ENCODE measurements around the gene RPH3AL. TPM values are rescaled to one million over a fixed set of nuclear protein-coding genes. Genes with fewer than 3 reads are reported as not detected.

Gene RPH3AL
- total RNA-seq, 1 donor from 2014 or later: 3.5 TPM

DNA sequence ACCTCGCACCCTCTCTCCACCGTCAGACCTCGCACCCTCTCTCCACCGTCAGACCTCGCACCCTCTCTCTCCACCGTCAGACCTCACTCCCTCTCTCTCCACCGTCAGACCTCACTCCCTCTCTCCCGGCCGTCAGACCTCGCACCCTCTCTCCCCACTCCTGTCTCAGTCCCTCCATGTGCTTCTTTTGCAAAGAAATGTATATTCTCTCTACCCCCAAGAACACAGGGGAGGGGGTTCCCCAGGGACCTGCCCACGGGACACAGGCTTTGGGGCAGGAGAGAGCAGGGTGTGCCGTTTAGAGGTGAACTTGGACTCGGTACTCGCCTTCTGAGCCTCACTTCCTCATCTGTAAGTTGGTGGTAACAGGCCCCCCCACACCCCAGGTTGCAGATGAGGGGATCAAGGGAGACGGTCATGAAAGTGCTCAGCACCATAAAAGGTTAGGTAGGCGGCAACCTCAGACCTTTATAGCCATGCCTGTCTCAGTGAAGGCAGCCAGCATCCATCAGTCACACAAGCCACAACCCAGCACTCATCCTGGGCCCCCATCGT, 63.7 kb downstream of the RPH3AL start:
- no peaks in the 10 kb centered on the region for H3K4me1 Mint-ChIP-seq (ENCODE audit: low read depth)
- H3K9me3 Mint-ChIP-seq: no peaks in the 10 kb centered on the region
- no peaks in the 10 kb centered on the region for H3K36me3 Mint-ChIP-seq (ENCODE audit: low read depth)
- no peak overlapping the region for H3K27ac Mint-ChIP-seq
- H3K27me3 Mint-ChIP-seq (ENCODE audit: low read depth): no peaks in the 10 kb centered on the region
- intact Hi-C loops (cut with micrococcal nuclease): no loop called here
- DNase-seq (ENCODE audit: low spot score): no peak
- no peak overlapping the region for H3K4me3 Mint-ChIP-seq (ENCODE audit: low read depth)

DNA sequence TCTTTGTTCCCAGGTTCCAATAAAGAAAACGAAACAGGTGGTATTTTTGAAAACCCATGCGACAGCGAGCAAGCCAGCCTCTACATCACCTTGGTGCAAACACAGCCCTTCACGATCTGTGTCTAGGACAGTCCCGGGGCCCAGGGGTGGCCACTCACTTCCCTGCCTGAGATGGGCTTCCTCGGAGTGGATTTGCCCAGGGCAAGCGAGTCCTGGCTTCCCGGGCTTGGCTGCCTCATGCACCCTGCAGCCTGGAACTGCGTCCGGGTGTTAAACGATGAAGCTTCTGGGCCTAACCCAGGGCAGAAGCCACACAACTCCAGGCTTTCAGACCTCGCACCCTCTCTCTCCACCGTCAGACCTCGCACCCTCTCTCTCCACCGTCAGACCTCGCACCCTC, 66.0 kb downstream of the RPH3AL start:
- Mint-ChIP-seq H3K27me3 (ENCODE audit: low read depth) (no peaks in the 10 kb centered on the region), H3K4me3 (ENCODE audit: low read depth) (no peak overlapping the region), H3K4me1 (ENCODE audit: low read depth) (no peaks in the 10 kb centered on the region), H3K36me3 (ENCODE audit: low read depth) (no peaks in the 10 kb centered on the region), H3K9me3 (no peaks in the 10 kb centered on the region), H3K27ac (no peak overlapping the region)
- intact Hi-C loops (cut with micrococcal nuclease): no loop called here
- DNase-seq (ENCODE audit: low spot score): no peak

GRCh38 chr17:285751-286422, 66.7 kb downstream of the RPH3AL start:
- Mint-ChIP-seq H3K27ac (no peak overlapping the region), H3K36me3 (ENCODE audit: low read depth) (no peaks in the 10 kb centered on the region), H3K4me1 (ENCODE audit: low read depth) (no peaks in the 10 kb centered on the region), H3K27me3 (ENCODE audit: low read depth) (no peaks in the 10 kb centered on the region), H3K9me3 (no peaks in the 10 kb centered on the region), H3K4me3 (ENCODE audit: low read depth) (no peak overlapping the region)
- DNase-seq (ENCODE audit: low spot score): no peak
- intact Hi-C loops (cut with micrococcal nuclease): no loop called here

DNA sequence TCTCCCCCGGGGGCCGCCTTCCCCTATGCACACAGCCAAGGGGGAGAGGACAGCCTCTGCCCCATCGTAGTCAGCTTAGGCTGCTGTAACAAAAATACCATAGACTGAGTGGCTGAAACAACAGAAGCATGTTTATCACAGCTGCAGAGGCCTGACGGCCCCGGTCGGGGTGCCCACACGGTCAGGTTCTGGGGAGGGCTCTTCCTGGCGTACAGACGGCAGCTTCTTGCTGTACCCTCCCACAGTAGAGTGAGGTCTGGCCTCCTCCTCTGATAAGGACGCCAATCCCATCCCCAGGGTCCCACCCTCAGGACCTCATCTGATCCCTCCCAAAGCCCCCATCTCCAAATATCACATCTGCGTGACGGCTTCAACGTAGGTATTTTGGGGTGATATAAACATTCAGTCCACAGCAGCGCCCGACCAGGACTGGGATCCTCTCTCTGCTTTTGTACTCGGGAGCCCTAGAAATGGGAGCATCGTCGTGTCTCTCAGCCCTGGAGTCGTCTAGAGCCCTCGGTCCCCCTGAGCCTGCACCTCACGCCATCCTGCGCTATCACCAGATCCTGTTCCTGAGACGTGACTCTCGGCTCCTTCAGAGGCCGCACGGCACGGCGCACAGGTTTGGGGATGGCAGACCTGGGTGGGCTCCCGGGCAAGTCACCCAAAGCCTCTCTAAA, 67.8 kb downstream of the RPH3AL start:
- intact Hi-C loops (cut with micrococcal nuclease): no loop called here
- Mint-ChIP-seq H3K27me3 (ENCODE audit: low read depth) (no peaks in the 10 kb centered on the region), H3K36me3 (ENCODE audit: low read depth) (no peaks in the 10 kb centered on the region), H3K4me3 (ENCODE audit: low read depth) (no peak overlapping the region), H3K9me3 (no peaks in the 10 kb centered on the region), H3K4me1 (ENCODE audit: low read depth) (no peaks in the 10 kb centered on the region), H3K27ac (no peak overlapping the region)
- no peak for DNase-seq (ENCODE audit: low spot score)

GRCh38 chr17:283911-284675, 68.5 kb downstream of the RPH3AL start:
- no peaks in the 10 kb centered on the region for H3K36me3 Mint-ChIP-seq (ENCODE audit: low read depth)
- no peaks in the 10 kb centered on the region for H3K9me3 Mint-ChIP-seq
- no peak overlapping the region for H3K27ac Mint-ChIP-seq
- H3K4me1 Mint-ChIP-seq (ENCODE audit: low read depth): no peaks in the 10 kb centered on the region
- no peak for DNase-seq (ENCODE audit: low spot score)
- H3K27me3 Mint-ChIP-seq (ENCODE audit: low read depth): no peaks in the 10 kb centered on the region
- H3K4me3 Mint-ChIP-seq (ENCODE audit: low read depth): no peak overlapping the region
- intact Hi-C loops (cut with micrococcal nuclease): no loop called here

DNA sequence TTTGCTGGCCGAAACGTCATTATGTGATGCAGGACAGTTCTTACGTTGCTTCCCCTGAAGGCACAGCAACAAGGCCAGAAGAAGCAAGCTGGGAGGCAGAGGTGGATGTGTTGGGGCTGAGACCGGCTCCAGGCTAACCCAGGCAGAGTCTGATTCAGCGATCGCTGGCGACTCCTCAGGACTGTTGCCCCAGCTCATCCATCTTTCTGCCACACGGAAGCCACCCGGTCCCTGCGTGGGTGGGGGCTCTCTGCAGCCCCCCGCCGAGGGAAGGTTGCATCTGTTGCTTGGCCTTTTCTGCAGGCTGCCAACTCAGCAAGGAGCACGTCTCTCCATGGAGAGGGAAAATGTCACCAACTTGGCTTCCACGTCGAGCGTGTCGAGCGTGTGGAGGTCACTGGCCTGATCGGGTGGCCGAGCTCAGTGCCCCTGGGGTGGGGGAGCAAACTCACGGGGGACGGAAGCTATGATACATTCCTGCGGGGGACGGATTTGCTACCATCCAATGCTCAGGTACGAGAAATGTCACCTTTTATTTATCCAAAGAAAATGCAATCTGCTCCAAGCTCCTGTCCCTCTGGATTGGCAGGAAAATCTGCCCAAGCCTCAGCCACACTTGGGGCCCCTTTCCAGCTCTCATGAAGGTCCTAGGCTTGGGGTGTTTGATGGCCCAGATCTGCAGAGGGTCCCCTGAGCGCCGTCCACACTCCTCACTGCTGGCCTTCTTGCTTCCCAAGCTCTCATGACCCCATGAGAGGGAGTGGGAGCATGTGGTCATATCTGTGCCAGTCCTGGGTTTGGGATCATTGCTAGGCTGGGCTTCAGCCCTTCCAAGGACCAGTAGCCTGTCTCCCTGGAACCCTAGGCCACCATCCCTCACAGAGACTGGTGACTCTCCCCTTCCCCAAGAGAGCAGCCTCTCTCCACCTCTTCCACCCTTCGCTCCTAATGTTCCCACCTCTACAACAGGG, 69.4 kb downstream of the RPH3AL start:
- H3K27ac Mint-ChIP-seq: no peak overlapping the region
- intact Hi-C loops (cut with micrococcal nuclease): no loop called here
- DNase-seq (ENCODE audit: low spot score): no peak
- H3K9me3 Mint-ChIP-seq: no peaks in the 10 kb centered on the region
- H3K4me3 Mint-ChIP-seq (ENCODE audit: low read depth): no peak overlapping the region
- no peaks in the 10 kb centered on the region for H3K27me3 Mint-ChIP-seq (ENCODE audit: low read depth)
- H3K36me3 Mint-ChIP-seq (ENCODE audit: low read depth): no peaks in the 10 kb centered on the region
- H3K4me1 Mint-ChIP-seq (ENCODE audit: low read depth): no peaks in the 10 kb centered on the region

DNA sequence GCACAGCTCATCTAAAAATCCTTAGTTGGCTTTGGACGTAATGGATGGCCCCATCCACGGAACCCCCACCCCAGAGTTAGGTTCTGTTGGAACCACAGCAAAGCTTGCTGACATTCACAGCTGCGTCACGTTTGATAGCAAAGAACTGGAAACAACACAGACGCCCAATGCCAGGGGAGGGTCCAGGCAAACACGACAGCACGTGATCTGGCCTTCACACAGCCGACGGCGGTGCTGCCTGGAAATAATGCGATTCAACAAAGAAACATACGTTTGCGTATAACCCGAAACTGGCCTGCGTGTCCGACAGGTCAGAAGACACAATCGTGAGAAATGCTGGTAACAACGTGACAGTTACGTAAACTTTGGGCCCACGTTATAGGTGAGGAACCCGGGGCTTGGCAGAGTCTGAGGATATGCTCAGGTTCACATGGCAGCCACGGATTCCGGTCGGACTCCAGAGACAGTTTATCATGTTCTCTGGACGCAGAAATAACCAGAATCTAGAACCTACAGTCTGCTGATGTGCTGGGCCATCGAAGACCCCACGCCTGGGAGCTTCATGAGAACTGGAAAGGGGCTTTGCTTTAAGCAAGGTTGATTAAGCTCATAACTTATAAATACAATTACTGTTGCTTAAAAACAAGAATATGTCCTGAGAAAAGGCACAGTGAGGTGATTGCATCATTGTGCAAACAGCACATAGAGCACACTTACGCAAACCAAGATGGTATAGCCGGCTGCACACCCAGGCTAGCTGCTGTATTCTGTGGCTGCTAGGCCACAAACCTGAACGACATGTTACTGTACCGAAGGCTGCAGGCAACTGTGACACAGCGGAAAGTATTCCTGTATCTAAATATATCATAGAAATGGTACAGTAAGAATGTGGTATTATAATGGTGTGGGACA, 70.4 kb downstream of the RPH3AL start:
- Mint-ChIP-seq H3K4me1 (ENCODE audit: low read depth) (no peaks in the 10 kb centered on the region), H3K27me3 (ENCODE audit: low read depth) (no peaks in the 10 kb centered on the region), H3K9me3 (no peaks in the 10 kb centered on the region), H3K36me3 (ENCODE audit: low read depth) (no peaks in the 10 kb centered on the region), H3K4me3 (ENCODE audit: low read depth) (no peak overlapping the region), H3K27ac (no peak overlapping the region)
- intact Hi-C loops (cut with micrococcal nuclease): no loop called here
- DNase-seq (ENCODE audit: low spot score): no peak

- intact Hi-C loops (cut with micrococcal nuclease): no loop called here
- Mint-ChIP-seq H3K27ac (no peak overlapping the region), H3K36me3 (ENCODE audit: low read depth) (no peaks in the 10 kb centered on the region)
Observed at GRCh38 chr17:281365-281999, 71.1 kb downstream of the RPH3AL start.

GRCh38 chr17:280901-281300, 71.7 kb downstream of the RPH3AL start:
- Mint-ChIP-seq H3K4me1 (ENCODE audit: low read depth) (no peaks in the 10 kb centered on the region), H3K27me3 (ENCODE audit: low read depth) (peaks cover 1% of the 10 kb centered on the region), H3K27ac (no peak overlapping the region), H3K36me3 (ENCODE audit: low read depth) (no peaks in the 10 kb centered on the region), H3K9me3 (no peaks in the 10 kb centered on the region), H3K4me3 (ENCODE audit: low read depth) (no peak overlapping the region)
- DNase-seq (ENCODE audit: low spot score): no peak
- intact Hi-C loops (cut with micrococcal nuclease): no loop called here

More at GRCh38 chr17:281365-281999, 71.1 kb downstream of the RPH3AL start:
- H3K4me1 Mint-ChIP-seq (ENCODE audit: low read depth): no peaks in the 10 kb centered on the region
- DNase-seq (ENCODE audit: low spot score): no peak
- peaks cover 1% of the 10 kb centered on the region for H3K27me3 Mint-ChIP-seq (ENCODE audit: low read depth)
- no peak overlapping the region for H3K4me3 Mint-ChIP-seq (ENCODE audit: low read depth)
- no peaks in the 10 kb centered on the region for H3K9me3 Mint-ChIP-seq

DNA sequence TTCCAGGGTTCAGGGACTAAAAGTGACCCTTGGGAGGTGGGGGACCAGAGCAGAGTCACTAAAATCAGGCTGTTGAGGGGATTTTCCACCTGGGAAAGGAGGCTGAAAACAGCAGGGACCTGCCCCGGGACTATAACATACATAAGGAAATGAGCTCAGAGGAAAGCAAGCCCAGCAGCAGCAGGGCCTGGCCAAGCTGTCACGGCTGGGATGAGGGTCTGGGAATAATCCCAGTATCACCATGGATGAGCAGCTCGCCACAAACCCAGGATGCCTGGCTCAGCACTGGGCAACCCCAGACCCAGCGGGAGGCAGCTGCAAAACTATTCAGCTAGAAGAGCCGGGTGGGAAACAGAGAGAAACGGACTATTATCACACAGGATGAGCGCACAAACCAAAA, 72.4 kb downstream of the RPH3AL start:
- no peak overlapping the region for H3K4me3 Mint-ChIP-seq (ENCODE audit: low read depth)
- H3K9me3 Mint-ChIP-seq: no peaks in the 10 kb centered on the region
- H3K4me1 Mint-ChIP-seq (ENCODE audit: low read depth): no peaks in the 10 kb centered on the region
- DNase-seq (ENCODE audit: low spot score): no peak
- H3K27me3 Mint-ChIP-seq (ENCODE audit: low read depth): peaks cover 1% of the 10 kb centered on the region
- H3K27ac Mint-ChIP-seq: no peak overlapping the region
- intact Hi-C loops (cut with micrococcal nuclease): no loop called here
- H3K36me3 Mint-ChIP-seq (ENCODE audit: low read depth): no peaks in the 10 kb centered on the region

GRCh38 chr17:279776-280175, 72.8 kb downstream of the RPH3AL start:
- no peak for DNase-seq (ENCODE audit: low spot score)
- Mint-ChIP-seq H3K9me3 (no peaks in the 10 kb centered on the region), H3K4me1 (ENCODE audit: low read depth) (no peaks in the 10 kb centered on the region), H3K27ac (no peak overlapping the region), H3K36me3 (ENCODE audit: low read depth) (no peaks in the 10 kb centered on the region), H3K27me3 (ENCODE audit: low read depth) (peaks cover 1% of the 10 kb centered on the region), H3K4me3 (ENCODE audit: low read depth) (no peak overlapping the region)
- intact Hi-C loops (cut with micrococcal nuclease): no loop called here

Data from activated T-helper 2 cell treated with anti-CD3 and anti-CD28 coated beads, Interferon-gamma antibody, Interleukin-2, Interleukin-4, amounts not matched to agents 10 μg/mL and 5 μg/mL and 100 μg/mL, durations not matched to agents 14 hours and 24 hours and 36 hours (primary cell).